Activated CD8-positive, alpha-beta T cell treated with anti-CD3 and anti-CD28 coated beads, Interleukin-2, amount 10 ng/mL, durations not matched to agents 7 days and 5 days (primary cell): ENCODE measurements around the gene NSUN2. TPM values are rescaled to one million over a fixed set of nuclear protein-coding genes. Genes with fewer than 3 reads are reported as not detected.

Experiments
- ATAC-seq: fragments of 150-1000 bp; cut with Tn5 transposase; one replicate; pipeline ENCODE4 v1.10.0; 2021; ENCODE audit warnings: moderate library complexity
- CTCF ChIA-PET: fragments of 350-600 bp; sonication (Branson Sonifier 250); formaldehyde crosslinking; loops from one replicate; lab custom pipeline; 2021; ENCODE audit warnings: antibody characterized with exemption; lab: Charles Lee
- POLR2A ChIA-PET: fragments of 350-600 bp; sonication (Branson Sonifier 250); formaldehyde crosslinking; loops from one replicate; lab custom pipeline; 2021; ENCODE audit warnings: antibody characterized with exemption; lab: Charles Lee
- DNase-seq: peaks from one replicate; pipeline ENCODE4 v3.0.0-alpha.2; 2020
- H3K27ac Mint-ChIP-seq: one replicate; pipeline ENCODE4 v1.8.0; 2021; ENCODE audit warnings: mild to moderate bottlenecking, mixed read lengths
- H3K27me3 Mint-ChIP-seq: one replicate; pipeline ENCODE4 v1.8.0; 2021; ENCODE audit warnings: low read depth, mixed read lengths
- H3K36me3 Mint-ChIP-seq: one replicate; pipeline ENCODE4 v1.8.0; 2021; ENCODE audit warnings: low read depth, mixed read lengths
- H3K4me1 Mint-ChIP-seq: one replicate; pipeline ENCODE4 v1.8.0; 2021; ENCODE audit warnings: low read depth, mixed read lengths
- H3K4me3 Mint-ChIP-seq: one replicate; pipeline ENCODE4 v1.8.0; 2021; ENCODE audit warnings: mild to moderate bottlenecking, mixed read lengths
- H3K9me3 Mint-ChIP-seq: one replicate; pipeline ENCODE4 v1.8.0; 2022; ENCODE audit warnings: mixed read lengths; ENCODE audit not compliant: insufficient read depth
- total RNA-seq, 2 experiments: library from RNA; stranded (reverse); gene quantifications; one replicate each; pipeline ENCODE4 v1.2.3, GENCODE V29; 2021

The NSUN2 gene
- total RNA-seq, 2 experiments from 2014 or later: 83.0 to 84.7 TPM

DNA sequence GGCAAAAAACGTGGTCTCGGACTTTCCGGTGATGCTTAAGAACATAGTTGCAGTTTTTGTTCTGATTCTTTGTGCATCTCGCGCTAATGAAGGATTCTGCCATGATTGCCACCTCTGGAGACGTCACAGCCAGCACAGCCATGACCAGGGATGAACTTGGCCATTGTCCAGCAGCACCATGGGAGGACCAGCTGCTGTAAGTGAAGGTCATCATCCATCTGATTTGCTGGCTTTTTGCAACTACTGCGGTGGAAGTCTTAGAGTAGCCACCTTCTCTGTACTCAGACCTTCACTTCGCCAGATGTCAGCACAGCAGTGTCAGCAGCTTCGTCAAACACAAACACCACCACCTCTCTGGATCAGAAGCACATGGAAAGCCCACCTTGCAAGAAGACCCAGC, 45.7 kb downstream of the NSUN2 start:
- no peak for ATAC-seq
- Mint-ChIP-seq H3K9me3 (no peaks in the 10 kb centered on the region), H3K27ac (no peak overlapping the region), H3K4me3 (no peak overlapping the region), H3K4me1 (peaks cover 6% of the 10 kb centered on the region), H3K27me3 (peaks cover 47% of the 10 kb centered on the region), H3K36me3 (no peaks in the 10 kb centered on the region)
- peak; percentile 5 for DNase-seq
- ChIA-PET POLR2A (no interaction called here), CTCF (interaction anchor here (0.7 kb wide), 1 partner anchor 22 kb away, joined by 3 read pairs; no protein-coding TSS in a partner anchor)

DNA sequence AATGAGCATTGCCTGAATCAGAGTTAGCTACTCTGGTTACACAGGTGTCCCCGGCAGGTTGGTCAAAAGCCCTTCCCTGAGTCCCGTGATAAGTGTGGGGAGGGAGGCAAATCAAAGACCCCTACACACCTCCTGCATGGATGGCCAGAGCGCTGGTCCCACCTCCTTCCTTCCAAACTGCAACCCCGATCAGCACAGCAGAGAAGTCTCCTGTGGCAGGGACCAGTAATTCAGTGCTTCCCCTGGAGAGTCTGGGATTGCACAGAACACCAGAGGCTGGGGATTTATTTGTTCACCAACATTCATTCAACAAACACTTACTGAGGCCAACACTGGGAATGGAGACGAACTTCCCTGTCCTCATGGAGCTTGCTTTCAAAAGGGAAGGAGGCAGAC, 46.2 kb downstream of the NSUN2 start:
- no peak overlapping the region for H3K4me3 Mint-ChIP-seq

DNA sequence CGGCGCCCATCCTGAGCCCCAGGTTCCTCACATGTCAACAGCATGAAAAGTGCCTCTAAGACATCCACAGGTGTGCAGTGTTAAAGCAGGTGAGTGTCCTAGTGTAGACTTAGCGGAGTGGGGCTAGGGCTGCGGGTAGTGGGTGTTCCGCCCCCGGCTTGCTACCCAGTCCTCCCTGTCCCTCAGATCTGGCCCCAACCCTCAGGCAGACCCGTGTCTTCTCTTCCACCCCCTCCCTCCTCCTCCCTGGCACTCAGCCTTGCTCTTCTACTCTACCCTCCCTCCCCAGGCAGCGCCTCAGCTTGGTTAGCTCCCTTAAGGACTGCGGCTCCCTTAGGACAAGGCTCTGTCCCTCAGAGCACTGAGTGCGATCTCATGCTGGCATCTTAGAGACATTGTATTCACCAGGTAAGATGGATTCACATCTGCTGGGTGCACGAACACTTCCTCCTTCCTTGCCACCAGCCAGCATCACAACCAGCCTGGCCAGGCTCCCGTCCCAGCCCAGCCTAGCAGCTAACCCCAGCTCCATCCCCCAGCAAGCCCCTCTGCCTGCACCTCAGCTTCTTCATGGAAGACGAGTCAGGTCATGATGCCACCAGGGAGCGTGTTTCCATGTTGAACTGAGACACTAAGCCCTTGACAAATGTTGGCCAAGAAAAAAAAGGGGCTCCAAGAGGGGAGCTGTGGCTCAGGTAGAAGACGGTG, 46.8 kb downstream of the NSUN2 start:
- no peaks in the 10 kb centered on the region for H3K36me3 Mint-ChIP-seq
- POLR2A ChIA-PET: no interaction called here

More for the DNA sequence above, 46.2 kb downstream of the NSUN2 start:
- H3K9me3 Mint-ChIP-seq: no peaks in the 10 kb centered on the region
- no peak overlapping the region for H3K27ac Mint-ChIP-seq
- CTCF ChIA-PET: no interaction called here
- H3K4me1 Mint-ChIP-seq: peaks cover 6% of the 10 kb centered on the region
- DNase-seq (no peak), ATAC-seq (no peak)
- POLR2A ChIA-PET: no interaction called here
- H3K36me3 Mint-ChIP-seq: no peaks in the 10 kb centered on the region
- peaks cover 52% of the 10 kb centered on the region for H3K27me3 Mint-ChIP-seq

DNA sequence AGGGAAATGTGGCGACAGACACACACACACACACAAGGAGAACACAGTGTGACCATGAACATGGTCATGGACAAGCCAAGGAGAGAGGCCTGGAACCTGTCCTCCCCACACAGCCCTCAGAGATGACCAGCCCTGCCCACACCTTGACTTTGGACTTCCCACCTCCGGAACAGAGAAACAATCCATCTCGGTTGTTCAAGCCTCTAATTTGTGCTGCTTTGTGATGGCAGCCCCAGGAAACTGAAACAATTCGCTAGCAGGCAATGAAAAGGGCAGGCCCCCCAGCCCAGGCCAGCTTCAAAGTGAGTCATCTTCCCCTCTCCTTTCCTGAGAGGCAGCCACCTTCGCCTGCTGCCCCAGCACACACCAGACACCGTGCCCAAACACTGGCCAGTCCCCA, 47.7 kb downstream of the NSUN2 start:
- H3K4me1 Mint-ChIP-seq: peaks cover 3% of the 10 kb centered on the region
- H3K4me3 Mint-ChIP-seq: no peak overlapping the region
- peaks cover 55% of the 10 kb centered on the region for H3K27me3 Mint-ChIP-seq
- POLR2A ChIA-PET: interaction anchor here (0.7 kb wide), 1 partner anchor 130 kb away, joined by 3 read pairs; no protein-coding TSS in a partner anchor
- H3K36me3 Mint-ChIP-seq: no peaks in the 10 kb centered on the region
- ATAC-seq (no peak), DNase-seq (no peak)
- CTCF ChIA-PET: no interaction called here
- no peaks in the 10 kb centered on the region for H3K9me3 Mint-ChIP-seq
- H3K27ac Mint-ChIP-seq: no peak overlapping the region

More for the DNA sequence above, 46.8 kb downstream of the NSUN2 start:
- Mint-ChIP-seq H3K4me3 (no peak overlapping the region), H3K27ac (no peak overlapping the region), H3K27me3 (peaks cover 54% of the 10 kb centered on the region), H3K9me3 (no peaks in the 10 kb centered on the region), H3K4me1 (peaks cover 6% of the 10 kb centered on the region)
- DNase-seq (no peak), ATAC-seq (no peak)
- CTCF ChIA-PET: no interaction called here

DNA sequence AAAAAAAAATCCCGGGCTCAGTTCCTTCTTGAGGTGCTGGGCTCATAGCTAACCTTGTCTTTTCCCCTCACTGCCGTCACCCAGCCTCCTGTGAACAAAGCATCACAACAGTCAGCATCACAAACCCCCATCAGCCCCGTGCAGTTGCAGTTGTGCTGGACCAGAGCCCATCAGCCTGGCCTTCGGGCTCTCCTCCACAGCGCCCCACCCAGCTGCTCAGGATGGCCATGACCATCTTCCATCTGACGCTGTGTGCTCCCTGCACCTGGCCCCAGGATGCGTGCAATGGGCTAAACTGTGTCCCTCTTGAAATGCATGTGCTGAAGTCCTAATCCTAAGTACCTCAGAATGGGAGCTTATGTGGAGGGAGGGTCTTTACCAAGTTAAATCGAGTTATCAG, 48.1 kb downstream of the NSUN2 start:
- Mint-ChIP-seq H3K9me3 (no peaks in the 10 kb centered on the region), H3K4me3 (no peak overlapping the region), H3K27me3 (peaks cover 52% of the 10 kb centered on the region), H3K36me3 (no peaks in the 10 kb centered on the region), H3K27ac (no peak overlapping the region), H3K4me1 (peaks cover 3% of the 10 kb centered on the region)
- DNase-seq: no peak
- POLR2A ChIA-PET: interaction anchor here (0.7 kb wide), 1 partner anchor 131 kb away, joined by 3 read pairs; no protein-coding TSS in a partner anchor
- CTCF ChIA-PET: no interaction called here
- ATAC-seq: no peak

DNA sequence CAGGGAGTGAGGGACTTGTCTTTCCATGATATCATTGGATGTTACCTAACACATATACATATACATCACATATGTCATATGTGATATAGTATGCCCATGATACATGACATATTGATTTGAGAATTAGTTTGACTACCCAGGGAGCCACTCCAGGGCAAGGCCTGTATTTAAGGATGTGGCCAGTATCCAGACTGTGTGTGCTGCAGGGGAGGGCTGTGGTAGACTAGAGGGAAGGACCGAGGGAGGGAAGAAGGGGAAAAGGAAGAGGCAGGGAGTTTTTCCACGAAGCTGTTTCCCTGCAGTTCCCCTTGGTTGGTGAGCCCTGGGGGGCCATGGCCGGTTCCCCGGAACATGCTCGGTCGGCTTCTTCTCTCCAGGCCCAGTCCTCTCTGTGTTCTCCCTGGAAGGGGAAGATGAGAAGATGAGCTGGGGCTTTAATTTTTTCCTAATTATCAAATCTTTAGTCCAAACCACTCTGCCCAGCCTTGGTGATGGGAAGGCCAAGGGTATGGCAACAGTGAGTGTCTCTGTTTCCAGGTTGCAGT, 48.7 kb downstream of the NSUN2 start:
- POLR2A ChIA-PET: interaction anchor here (0.7 kb wide), 1 partner anchor 131 kb away, joined by 3 read pairs; no protein-coding TSS in a partner anchor
- DNase-seq: no peak

DNA sequence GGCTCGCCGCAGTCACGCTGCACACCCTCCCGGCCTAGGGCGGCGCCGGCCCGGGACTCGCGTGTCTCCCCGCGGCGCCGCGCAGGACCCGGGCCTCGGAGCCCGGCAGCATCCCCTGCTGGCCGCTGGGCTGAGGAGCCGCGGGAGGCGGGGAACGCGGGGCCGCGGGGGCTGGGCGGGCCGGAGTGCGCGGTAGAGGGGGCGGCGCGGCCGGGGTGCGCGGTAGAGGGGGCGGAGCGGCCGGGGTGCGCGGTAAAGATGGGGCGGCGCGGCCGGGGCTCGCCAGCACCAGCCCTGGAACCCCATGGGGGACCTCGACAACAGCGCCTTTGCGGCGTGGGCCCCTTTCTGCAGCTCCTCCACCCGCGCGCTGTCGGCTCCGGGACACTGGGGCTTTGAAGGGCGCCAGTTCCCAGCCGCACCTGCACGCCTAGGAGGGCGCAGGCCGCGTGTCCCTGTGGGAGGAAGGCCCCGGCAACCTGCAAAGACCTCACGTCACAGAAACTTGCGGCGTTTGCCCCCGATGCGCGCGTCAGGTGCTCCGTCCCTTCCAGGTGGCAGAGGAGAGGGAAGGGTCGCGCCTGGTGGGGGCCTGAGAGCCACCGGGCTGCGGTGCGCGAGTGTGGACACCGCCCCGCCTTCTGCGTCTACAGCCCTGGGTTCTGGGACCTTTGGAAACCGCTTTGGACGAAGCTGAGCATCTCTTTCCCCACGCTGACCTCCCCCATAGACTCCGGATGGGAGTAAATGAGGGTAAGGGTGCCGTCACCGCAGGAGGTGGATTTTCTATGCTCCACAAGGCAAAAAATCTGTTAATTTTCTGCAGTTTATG, 49.6 kb downstream of the NSUN2 start:
- Mint-ChIP-seq H3K36me3 (no peaks in the 10 kb centered on the region), H3K27me3 (peaks cover 47% of the 10 kb centered on the region), H3K4me3 (no peak overlapping the region), H3K27ac (no peak overlapping the region), H3K4me1 (peaks cover 3% of the 10 kb centered on the region), H3K9me3 (no peaks in the 10 kb centered on the region)
- ChIA-PET POLR2A (no interaction called here), CTCF (no interaction called here)
- DNase-seq (peak; percentile 40), ATAC-seq (peak; percentile 91)

More for the DNA sequence above, 48.7 kb downstream of the NSUN2 start:
- Mint-ChIP-seq H3K9me3 (no peaks in the 10 kb centered on the region), H3K4me3 (no peak overlapping the region), H3K27ac (no peak overlapping the region), H3K27me3 (peaks cover 50% of the 10 kb centered on the region), H3K4me1 (peaks cover 3% of the 10 kb centered on the region), H3K36me3 (no peaks in the 10 kb centered on the region)
- CTCF ChIA-PET: no interaction called here
- ATAC-seq: no peak

DNA sequence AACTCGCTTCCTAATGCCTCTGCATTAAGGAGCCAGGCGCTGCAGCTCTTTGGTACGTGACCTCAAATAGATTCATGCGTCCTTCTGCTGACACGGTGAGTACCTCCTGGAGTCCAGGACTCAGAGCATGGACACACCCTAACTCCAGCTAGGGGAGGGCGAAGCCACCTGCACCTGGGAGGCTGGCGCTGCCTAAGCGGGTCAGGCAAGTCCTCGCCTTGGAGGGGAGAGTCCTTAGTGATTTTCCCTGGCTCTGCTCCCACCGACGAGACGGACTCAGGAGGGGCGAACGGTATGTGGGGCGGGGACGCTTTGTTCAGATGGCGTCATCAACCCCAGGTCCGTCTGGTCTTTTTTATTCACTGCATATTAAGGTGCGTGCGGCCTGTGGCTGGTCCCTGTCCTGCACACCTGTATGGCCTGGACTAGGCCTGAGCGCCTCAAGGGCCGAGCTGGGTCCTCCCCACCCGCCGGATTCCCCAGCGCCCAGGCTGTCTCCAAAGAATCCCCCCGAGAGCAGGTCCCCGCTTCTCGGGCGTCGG, 50.3 kb downstream of the NSUN2 start:
- DNase-seq (no peak), ATAC-seq (no peak)
- ChIA-PET POLR2A (no interaction called here), CTCF (no interaction called here)
- Mint-ChIP-seq H3K27ac (no peak overlapping the region), H3K4me3 (no peak overlapping the region), H3K9me3 (no peaks in the 10 kb centered on the region), H3K36me3 (no peaks in the 10 kb centered on the region), H3K27me3 (peaks cover 47% of the 10 kb centered on the region), H3K4me1 (peaks cover 3% of the 10 kb centered on the region)

DNA sequence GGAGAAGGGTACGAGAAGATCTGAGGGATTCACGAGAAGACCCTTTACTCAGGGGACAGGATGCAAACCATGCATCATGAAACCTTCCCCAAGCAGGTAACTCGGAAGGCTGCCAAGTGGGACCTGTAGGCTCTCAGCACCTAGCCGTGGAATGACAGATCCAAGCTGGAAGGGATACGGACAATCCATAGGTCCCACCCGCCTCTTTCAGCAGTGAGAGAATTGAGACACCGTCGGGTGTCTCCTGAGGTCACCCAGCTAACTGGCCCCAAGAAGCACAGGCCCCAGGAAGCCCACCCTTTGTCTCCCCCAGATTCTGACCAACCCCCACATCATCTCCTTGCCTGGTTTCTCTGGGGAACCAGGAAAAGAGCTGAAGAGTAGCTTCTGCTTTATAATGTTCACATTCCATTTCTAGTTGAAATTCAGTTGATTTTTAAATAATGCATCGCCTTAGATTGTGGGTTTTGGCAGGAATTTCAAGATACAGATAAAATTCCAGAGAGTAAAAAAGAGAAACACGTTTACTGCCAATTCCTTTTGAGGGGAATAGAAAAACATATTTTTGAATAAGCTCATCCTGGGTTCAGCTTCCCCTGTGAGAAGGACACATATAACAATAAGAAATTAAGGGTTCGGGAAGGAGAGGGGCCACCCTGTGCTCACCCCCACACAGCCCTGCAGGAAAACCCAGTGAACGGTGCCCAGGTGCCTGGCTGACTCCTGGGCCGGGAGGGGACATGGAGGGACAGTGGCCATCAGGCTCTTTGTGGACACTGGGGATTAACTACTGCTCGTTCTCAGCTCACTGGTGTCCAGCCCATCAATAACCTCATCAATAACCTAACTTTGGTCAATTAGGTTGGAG, 51.1 kb downstream of the NSUN2 start:
- peaks cover 3% of the 10 kb centered on the region for H3K4me1 Mint-ChIP-seq
- H3K27ac Mint-ChIP-seq: no peak overlapping the region
- peaks cover 41% of the 10 kb centered on the region for H3K27me3 Mint-ChIP-seq
- CTCF ChIA-PET: no interaction called here
- POLR2A ChIA-PET: no interaction called here
- H3K36me3 Mint-ChIP-seq: no peaks in the 10 kb centered on the region
- no peaks in the 10 kb centered on the region for H3K9me3 Mint-ChIP-seq
- H3K4me3 Mint-ChIP-seq: no peak overlapping the region
- no peak for ATAC-seq
- DNase-seq: no peak

DNA sequence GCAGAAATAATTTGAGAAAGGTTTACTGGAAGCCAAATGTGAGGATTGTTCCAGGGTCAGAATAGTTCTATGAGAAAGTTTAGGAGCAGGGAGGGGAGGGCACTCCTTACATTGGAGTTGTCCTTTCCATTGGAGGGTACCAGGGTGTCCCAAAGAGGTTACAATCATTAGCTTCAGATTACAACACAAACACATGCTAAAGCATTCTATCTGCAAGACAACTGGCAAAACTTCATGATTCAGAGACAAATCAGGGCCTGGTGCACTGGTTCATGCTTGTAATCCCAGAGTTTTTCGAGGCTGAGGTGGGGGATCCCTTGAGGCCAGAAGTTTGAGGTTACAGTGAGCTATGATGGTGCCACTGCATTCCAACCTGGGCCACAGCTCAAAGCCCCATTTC, 51.8 kb downstream of the NSUN2 start:
- POLR2A ChIA-PET: no interaction called here
- H3K4me1 Mint-ChIP-seq: peaks cover 3% of the 10 kb centered on the region
- H3K27me3 Mint-ChIP-seq: peaks cover 36% of the 10 kb centered on the region
- ATAC-seq (no peak), DNase-seq (no peak)
- H3K36me3 Mint-ChIP-seq: no peaks in the 10 kb centered on the region
- H3K9me3 Mint-ChIP-seq: no peaks in the 10 kb centered on the region
- CTCF ChIA-PET: no interaction called here
- no peak overlapping the region for H3K27ac Mint-ChIP-seq
- no peak overlapping the region for H3K4me3 Mint-ChIP-seq

DNA sequence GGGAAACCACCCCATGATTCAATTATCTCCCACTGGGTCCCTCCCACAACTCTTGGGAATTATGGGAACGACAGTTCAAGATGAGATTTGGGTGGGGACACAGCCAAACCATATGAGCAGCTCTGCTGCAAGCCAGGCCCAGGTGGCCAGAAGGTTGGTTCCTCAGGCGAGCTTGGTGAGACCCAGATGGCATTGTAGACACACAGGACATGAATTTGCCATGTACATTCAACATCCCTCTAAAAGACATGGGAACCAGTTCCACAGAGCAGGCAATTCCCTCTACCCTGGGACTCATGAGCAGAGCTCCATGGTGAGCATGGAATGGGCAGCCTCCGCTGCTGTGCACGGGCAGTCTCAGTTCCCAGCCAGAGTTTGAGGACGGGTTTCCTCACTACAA, 53.3 kb downstream of the NSUN2 start:
- no peaks in the 10 kb centered on the region for H3K4me1 Mint-ChIP-seq
- no peak overlapping the region for H3K27ac Mint-ChIP-seq
- H3K36me3 Mint-ChIP-seq: no peaks in the 10 kb centered on the region
- no peaks in the 10 kb centered on the region for H3K9me3 Mint-ChIP-seq
- ATAC-seq (no peak), DNase-seq (no peak)
- ChIA-PET CTCF (no interaction called here), POLR2A (no interaction called here)
- peaks cover 27% of the 10 kb centered on the region for H3K27me3 Mint-ChIP-seq
- no peak overlapping the region for H3K4me3 Mint-ChIP-seq
